GM21576 (cell line): ENCODE data around the gene RPL9.
A peak's percentile ranks its signal among the peaks of the same experiment; 100 is the strongest.
"Not testable (repeated sequence)": the region's sequence is repeated elsewhere in the genome, so short reads cannot be mapped to it uniquely, and the experiment has no call there.

Experiments
- ATAC-seq: cut with Tn5 transposase; IDR thresholded peaks from one replicate; pipeline ENCODE4 v1.9.1; 2021; ENCODE audit warnings: mild to moderate bottlenecking, moderate library complexity; ENCODE audit not compliant: unreplicated experiment

Gene RPL9

GRCh38 chr4:39458505-39459300 lies at the start of gene RPL9, which contains the start of gene LIAS:
Gene RPL9 (minus strand): TSS chr4:39458922. CDS start chr4:39458439, 483 bp downstream.
Gene LIAS (plus strand): TSS chr4:39459056. CDS start chr4:39459118, 62 bp downstream.
- peak; percentile 84 for ATAC-seq

- ATAC-seq = no peak
Observed at GRCh38 chr4:39505581-39505980, 46.9 kb upstream of the RPL9 start.

DNA sequence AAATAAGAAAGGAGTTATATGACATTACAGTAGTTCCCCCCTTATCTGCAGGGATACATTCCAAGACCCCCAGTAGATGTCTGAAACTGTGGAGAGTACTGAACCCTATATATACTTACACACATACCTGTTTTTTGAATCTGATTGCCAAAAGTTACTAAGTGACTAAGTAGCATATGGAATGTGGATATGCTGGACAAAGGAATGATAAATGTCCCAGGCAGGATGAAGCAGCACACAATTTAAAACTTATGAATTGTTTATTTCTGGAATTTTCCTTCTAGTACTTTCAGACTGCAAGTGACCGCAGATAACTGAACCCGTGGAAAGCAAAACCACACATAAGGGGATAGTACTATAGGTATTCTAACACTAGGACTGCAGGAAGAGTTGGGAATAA lies 45.8 kb upstream of the RPL9 start:
- no peak for ATAC-seq

GRCh38 chr4:39502664-39503035 lies 43.9 kb upstream of the RPL9 start:
- not testable (repeated sequence) for ATAC-seq

DNA sequence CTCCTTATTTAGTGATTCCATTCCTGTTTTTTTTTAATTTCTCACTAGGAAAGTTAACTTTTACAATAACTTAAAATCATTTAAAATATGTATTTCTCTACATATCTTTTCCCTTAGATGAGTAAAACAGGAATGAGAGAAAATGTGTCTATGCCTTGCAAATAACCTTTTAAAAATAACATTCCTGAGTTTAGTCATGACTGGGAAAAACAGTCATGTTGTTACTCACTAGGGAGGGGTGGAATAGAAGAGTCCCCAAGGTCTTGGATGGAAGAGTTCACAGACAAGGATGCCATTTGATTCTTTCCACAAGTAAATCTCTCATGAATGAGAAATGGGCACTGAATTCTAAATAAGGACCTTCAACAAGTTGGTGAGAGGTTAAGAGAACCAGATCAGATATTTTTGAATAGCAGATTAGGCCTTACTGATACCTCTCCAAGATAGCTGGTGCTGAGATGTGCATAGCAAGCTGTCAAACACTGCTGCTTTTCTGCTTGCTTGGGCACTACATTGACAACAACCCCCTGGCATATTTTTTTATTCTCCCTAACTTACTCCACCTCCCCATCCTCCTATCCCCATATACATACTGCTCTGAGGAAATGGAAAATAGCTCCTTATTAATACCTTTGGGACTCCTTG lies 43.4 kb upstream of the RPL9 start:
- ATAC-seq = no peak

- no peak for ATAC-seq
Observed at GRCh38 chr4:39498727-39499020, 40.0 kb upstream of the RPL9 start.

DNA sequence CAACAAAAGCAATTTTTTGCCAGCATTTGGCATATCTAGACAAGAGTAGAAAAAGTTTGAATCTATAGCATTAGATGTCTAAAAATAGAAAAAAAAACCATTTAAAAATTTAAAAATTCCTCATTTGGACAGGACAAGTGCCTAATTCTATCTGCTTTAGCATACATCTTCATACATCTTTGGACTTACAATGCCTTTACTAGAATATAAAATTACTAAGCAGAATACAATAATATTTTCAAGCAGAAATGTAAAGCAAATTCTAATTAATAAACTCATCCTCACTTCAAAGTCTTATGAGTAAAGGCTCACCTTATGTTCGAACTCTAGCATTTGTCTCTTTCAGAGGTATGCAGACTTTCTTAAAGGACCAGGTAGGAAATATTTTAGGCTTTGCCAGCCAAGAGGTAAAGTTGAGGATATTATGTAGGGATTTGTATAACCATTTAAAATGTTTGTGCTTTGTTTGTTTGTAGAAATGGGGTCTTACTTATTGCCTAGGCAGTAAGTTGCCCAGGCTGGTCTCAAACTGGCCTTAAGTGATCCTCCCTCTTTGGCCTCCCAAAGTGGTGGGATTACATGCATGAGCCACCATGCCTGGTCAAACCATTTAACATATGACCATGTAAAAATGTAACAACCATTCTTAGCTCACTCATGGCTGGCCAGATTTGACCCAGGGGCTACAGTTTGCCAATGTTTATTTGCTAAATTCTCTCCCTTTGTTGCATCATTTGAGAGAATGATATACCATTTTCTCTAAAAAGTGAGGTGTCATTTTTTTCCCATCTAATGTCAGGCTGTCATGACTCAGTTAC lies 39.4 kb upstream of the RPL9 start:
- no peak for ATAC-seq

GRCh38 chr4:39495446-39496213 lies 36.9 kb upstream of the RPL9 start:
- ATAC-seq = no peak

DNA sequence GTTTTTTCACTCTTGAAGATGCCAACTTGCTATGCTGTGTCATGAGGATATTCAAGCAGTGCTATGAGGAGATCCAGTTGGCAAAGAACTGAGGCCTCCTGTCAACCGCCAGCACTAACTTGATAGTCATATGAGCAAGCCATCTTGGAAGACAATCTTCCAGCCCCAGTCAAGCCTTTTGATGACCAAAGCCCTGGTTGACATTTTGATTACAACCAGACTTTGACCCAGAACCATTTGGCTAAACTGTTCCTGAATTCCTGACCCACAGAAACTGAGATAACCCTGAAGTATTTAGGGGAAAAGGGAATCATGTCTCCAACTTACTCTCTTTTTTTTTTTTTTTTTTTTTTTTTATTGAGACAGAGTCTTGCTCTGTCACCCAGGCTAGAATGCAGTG lies 35.6 kb upstream of the RPL9 start:
- no peak for ATAC-seq

DNA sequence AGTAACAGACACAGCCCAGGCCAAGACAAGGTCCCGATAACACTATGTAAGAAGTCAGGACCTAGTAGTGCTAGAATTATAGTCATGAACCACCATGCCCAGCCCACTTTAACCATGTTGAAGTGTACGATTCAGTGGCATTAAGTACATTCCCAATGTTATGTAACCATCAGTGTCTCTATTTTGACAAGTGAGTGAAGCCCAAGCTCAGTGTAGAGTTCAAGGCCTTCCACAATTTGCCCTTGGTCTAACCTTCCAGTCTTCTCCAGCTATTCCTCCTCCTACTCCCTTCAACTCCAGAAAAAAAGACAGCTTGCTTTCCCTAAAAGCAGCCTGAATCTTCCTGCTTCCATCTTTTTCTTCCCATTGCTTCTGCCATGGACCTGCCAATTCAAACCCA lies 31.6 kb upstream of the RPL9 start:
- no peak for ATAC-seq

DNA sequence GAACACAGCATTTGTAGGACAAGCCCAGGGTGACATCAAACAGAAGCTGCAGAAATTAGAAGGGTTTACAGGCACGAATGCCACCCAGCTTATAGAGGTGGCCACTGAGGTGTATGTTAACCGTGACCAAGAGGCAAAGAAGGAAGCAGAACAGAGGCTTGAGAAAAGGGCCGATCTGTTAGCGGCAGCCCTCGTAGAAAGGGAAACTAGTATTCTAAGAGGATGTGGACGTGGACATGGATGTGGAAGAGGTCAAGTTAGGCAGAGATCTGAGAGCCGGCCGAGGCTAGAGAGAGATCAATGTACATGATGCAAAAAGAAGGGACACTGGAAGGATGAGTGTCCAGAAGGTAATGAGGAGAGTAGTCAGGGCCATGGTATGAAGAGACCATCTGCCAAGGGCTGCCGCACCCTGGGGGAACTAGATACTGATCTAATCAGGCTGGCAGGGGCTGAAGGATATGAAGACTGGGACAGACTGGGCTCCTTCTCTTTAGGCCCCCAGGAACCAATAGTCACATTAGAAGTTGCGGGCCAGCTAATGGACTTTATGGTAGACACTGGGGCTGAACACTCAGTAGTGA lies 27.6 kb upstream of the RPL9 start:
- no peak for ATAC-seq

DNA sequence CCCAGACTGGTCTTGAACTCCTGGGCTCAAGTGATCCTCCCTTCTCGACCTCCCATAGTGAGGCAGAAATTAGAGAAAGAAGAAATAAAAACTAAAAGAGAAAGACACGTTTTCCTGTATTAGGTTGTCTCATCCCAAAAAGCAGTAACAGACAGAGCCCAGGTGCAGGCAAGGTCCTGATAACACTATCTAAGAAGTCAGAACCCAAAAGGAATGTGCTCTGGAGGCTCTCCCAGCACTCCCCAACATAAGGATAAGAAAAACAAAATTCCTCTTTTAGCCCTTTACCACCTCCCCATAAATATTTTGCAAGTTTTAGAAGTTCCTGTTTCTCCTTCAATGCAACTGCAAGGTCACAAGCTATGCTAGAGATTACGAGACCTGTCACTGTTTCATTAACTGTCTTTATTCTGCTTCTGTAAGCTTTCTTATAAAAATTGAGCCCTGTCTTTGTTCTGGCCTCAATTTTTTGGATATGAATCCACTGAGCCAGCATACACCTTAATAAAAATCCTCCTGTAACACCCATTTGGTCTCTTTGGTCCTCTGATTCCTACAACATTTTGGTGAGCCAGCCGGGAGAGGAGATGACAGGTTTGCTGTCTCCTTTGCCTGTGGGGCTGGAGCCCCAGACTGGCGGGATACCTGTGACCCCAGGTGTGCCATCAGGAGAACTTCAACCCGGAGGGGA lies 26.0 kb upstream of the RPL9 start:
- ATAC-seq = no peak

DNA sequence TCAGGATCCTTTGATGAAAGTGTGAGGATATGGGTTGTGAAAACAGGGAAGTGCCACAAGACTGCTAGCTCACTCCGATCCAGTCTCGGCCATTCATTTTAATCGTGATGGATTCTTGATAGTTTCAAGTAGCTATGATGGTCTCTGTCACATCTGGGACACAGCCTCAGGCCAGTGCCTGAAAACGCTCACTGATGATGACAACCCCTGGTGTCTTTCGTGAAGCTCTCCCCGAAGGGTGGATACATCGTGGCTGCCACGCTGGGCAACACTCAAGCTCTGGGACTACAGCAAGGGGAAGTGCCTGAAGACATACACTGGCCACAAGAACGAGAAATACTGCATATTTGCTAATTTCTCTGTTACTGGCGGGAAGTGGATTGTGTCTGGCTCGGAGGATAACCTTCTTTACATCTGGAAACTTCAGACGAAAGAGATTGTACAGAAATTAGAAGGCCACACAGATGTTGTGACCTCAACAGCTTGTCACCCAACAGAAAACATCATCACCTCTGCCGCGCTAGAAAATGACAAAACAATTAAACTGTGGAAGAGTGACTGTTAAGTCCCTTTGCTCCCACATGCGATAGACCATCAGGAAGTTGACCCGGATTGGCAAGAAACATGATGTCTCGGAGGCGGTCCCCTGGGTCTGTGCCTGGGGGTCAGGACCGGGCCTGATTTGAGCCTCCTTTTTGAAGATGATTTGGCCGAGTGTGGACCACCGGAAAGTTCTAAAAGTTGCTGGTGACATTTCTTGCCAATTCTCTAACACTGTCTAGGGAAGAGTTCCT lies 22.4 kb upstream of the RPL9 start:
- ATAC-seq = no peak

DNA sequence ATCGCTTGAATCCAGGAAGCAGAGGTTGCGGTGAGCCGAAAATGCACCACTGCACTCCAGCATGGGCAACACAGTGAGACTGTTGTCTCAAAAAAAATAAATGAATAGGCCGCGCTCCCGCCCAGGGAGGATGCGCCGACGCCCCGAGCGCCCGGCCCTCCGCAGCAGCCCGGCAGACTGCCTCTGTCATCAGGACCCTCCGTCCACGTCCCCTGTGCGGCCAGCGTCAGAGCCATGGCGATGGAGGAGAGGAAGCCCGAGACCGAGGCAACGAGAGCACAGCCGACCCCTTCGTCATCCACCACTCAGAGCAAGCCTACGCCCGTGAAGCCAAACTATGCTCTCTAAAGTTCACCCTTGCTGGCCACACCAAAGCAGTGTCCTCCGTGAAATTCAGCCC lies 21.5 kb upstream of the RPL9 start:
- ATAC-seq = no peak

DNA sequence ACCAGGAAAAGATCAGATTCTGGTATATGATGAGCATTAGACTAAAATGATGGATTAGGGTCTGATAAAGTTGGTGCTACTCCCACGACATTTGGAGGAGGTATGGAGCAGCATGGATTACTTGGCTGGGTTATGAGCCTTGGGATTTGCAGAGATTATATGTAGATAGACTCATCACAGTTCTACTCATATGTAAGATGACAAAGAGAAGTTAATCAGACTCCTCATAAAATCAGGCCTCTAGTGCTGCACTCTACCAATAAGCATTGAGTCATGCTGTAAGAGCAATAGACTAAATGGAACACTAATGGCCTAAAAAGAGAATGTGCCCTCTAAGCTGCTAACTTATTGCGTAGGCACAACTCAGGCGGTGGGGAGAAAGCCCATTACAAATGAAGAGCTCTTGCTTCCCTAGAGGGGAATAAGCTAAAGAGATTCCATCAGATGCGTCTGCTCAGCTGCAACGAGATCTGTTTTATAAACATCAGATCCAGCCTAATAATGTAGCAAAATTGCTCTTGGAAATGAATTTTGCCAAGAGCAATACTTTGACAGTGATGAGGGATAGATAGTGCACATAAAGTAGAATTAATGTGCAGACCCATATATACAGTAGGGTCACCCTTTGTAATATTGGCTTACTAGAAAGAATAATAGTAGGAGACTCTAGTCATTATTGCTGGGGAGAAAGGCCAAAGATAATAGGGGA lies 17.6 kb upstream of the RPL9 start:
- ATAC-seq = no peak

GRCh38 chr4:39472396-39472795 lies 13.7 kb upstream of the RPL9 start:
- no peak for ATAC-seq

GRCh38 chr4:39470402-39470801 lies 11.7 kb upstream of the RPL9 start:
- ATAC-seq = no peak

- ATAC-seq = peak; percentile 78
Observed at GRCh38 chr4:39469429-39470077, 10.8 kb upstream of the RPL9 start.
